HepG2 (cell line): ENCODE data around the gene DCAKD. TPM values are rescaled to one million over a fixed set of nuclear protein-coding genes. Genes with fewer than 3 reads are reported as not detected.

Experiments
- CBX5 ChIP-seq: sonication (generic); formaldehyde crosslinking; IDR thresholded peaks from 2 replicates; pipeline ENCODE4 v1.4.0; 2020; ENCODE audit warnings: missing genetic modification reagents, borderline replicate concordance
- ELF3 ChIP-seq: IDR thresholded peaks from 2 replicates; pipeline ENCODE4 v1.6.1; 2016; ENCODE audit warnings: missing genetic modification reagents, missing compliant biosample characterization
- FOSL2 ChIP-seq: sonication (generic); formaldehyde crosslinking; IDR thresholded peaks from 2 replicates; pipeline ENCODE4 v1.4.0; 2020; ENCODE audit warnings: missing genetic modification reagents
- FOXA3 ChIP-seq: IDR thresholded peaks from 2 replicates; pipeline ENCODE4 v1.6.1; 2016; ENCODE audit warnings: missing genetic modification reagents, missing compliant biosample characterization
- HIC2 ChIP-seq: sonication (generic); formaldehyde crosslinking; IDR thresholded peaks from 2 replicates; pipeline ENCODE4 v1.9.0; 2022; ENCODE audit warnings: low read depth, missing genetic modification reagents
- HMGXB3 ChIP-seq: sonication (generic); formaldehyde crosslinking; IDR thresholded peaks from 2 replicates; pipeline ENCODE4 v1.4.0; 2020; ENCODE audit warnings: missing genetic modification reagents, borderline replicate concordance
- HOXA5 ChIP-seq: sonication (generic); formaldehyde crosslinking; IDR thresholded peaks from 2 replicates; pipeline ENCODE4 v1.4.0; 2020; ENCODE audit warnings: missing genetic modification reagents
- MIER3 ChIP-seq: IDR thresholded peaks from 2 replicates; pipeline ENCODE4 v1.6.1; 2016; ENCODE audit warnings: missing compliant biosample characterization, borderline replicate concordance
- NR2F6 ChIP-seq, 2 experiments: IDR thresholded peaks; 2 replicates each; pipeline ENCODE4 v1.6.1; 2016; ENCODE audit warnings: antibody characterized with exemption in 1 of 2, mild to moderate bottlenecking in 1 of 2
- RARA ChIP-seq: IDR thresholded peaks from 2 replicates; pipeline ENCODE4 v1.6.1; 2016; ENCODE audit warnings: missing genetic modification reagents, missing compliant biosample characterization
- SALL2 ChIP-seq: sonication (generic); formaldehyde crosslinking; IDR thresholded peaks from 2 replicates; pipeline ENCODE4 v1.8.1; 2023; ENCODE audit warnings: mild to moderate bottlenecking, missing genetic modification reagents, inconsistent platforms
- SAP130 ChIP-seq: IDR thresholded peaks from 2 replicates; pipeline ENCODE4 v1.6.1; 2016; ENCODE audit warnings: low read depth
- ZEB1 ChIP-seq: IDR thresholded peaks from 2 replicates; pipeline ENCODE4 v1.6.1; 2012; ENCODE audit warnings: mild to moderate bottlenecking, low read depth, inconsistent platforms; ENCODE audit not compliant: insufficient replicate concordance
- ZNF263 ChIP-seq: sonication (generic); formaldehyde crosslinking; IDR thresholded peaks from 2 replicates; pipeline ENCODE4 v1.4.0; 2020; ENCODE audit warnings: missing genetic modification reagents
- ZNF646 ChIP-seq: sonication (generic); formaldehyde crosslinking; IDR thresholded peaks from 2 replicates; pipeline ENCODE4 v1.9.0; 2021; ENCODE audit warnings: mild to moderate bottlenecking, missing genetic modification reagents
- polyA plus RNA-seq, 8 experiments: library from polyadenylated mRNA; depleted of rRNA in 3 of 8; stranded (reverse) in 7 of 8; unstranded in 1 of 8; fragments of >200 nt; fragmentation: Illumina TruSeq in 4 of 8; extraction: Trizol in 4 of 8; gene quantifications; 2 replicates each; pipeline versions ENCODE4 v1.2.1 to v1.2.3, GENCODE V29; 2011 to 2016; ENCODE audit warnings: low read depth in 4 of 8, missing spikeins in 1 of 8, mixed read lengths in 1 of 8; ENCODE audit not compliant: insufficient read depth in 1 of 8
- total RNA-seq, 5 experiments: library from RNA; depleted of rRNA; stranded (reverse); fragments of >200 nt; fragmentation: Illumina TruSeq; extraction: Trizol; gene quantifications; 2 replicates each; pipeline ENCODE4 v1.2.3, GENCODE V29; 2016; ENCODE audit warnings: low read depth in 1 of 5
- TF ChIP-seq, protein P1 (sequence below): sonication (generic); formaldehyde crosslinking; IDR thresholded peaks from 2 replicates; pipeline ENCODE4 v1.4.0; 2020; ENCODE audit warnings: mild to moderate bottlenecking, missing genetic modification reagents

The DCAKD gene
- total and polyA plus RNA-seq, 2 of the 13 experiments (the other 11 are each of a cell fraction or from before 2014, with no cell fraction given), result 25.9 to 29.2 TPM

- TF ChIP-seq RARA (peak; percentile 40), SALL2 (CRISPR knock-in tag) (no peak), FOSL2 (CRISPR knock-in tag) (peak; percentile 98), HOXA5 (CRISPR knock-in tag) (no peak), ELF3 (0 out of 2 replicates have a peak, but pooled peaks have one; percentile 18), ZNF263 (CRISPR knock-in tag) (peak; percentile 81), NR2F6 (IDR thresholded peaks at IDR 0.05) (no peak), NR2F6 (CRISPR knock-in tag; IDR thresholded peaks at IDR 0.05) (0 out of 2 replicates have a peak, but pooled peaks have one; percentile 28), CBX5 (CRISPR knock-in tag) (peak; percentile 21; the same call in 1 of the 2 replicates), HIC2 (CRISPR knock-in tag) (peak; percentile 80; the same call in 1 of the 2 replicates), ZNF646 (CRISPR knock-in tag) (no peak), HMGXB3 (CRISPR knock-in tag) (no peak), SAP130 (peak; percentile 74), MIER3 (CRISPR knock-in tag) (peak; percentile 34; the same call in 1 of the 2 replicates), FOXA3 (peak; percentile 58), ZEB1 (no peak)
- TF ChIP-seq, protein P1, sequence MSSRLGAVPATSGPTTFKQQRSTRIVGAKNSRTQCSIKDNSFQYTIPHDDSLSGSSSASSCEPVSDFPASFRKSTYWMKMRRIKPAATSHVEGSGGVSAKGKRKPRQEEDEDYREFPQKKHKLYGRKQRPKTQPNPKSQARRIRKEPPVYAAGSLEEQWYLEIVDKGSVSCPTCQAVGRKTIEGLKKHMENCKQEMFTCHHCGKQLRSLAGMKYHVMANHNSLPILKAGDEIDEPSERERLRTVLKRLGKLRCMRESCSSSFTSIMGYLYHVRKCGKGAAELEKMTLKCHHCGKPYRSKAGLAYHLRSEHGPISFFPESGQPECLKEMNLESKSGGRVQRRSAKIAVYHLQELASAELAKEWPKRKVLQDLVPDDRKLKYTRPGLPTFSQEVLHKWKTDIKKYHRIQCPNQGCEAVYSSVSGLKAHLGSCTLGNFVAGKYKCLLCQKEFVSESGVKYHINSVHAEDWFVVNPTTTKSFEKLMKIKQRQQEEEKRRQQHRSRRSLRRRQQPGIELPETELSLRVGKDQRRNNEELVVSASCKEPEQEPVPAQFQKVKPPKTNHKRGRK (CRISPR knock-in tag), result no peak
Observed at GRCh38 chr17:45092911-45093430, 41.5 kb upstream of the DCAKD start (continued).
